Calu3 (cell line): ENCODE results near the gene COPB1. TPM values are rescaled to one million over a fixed set of nuclear protein-coding genes. Genes with fewer than 3 reads are reported as not detected.

Source experiments
- BruUV-seq: library from RNA; stranded (reverse); fragments of 400-500 nt; replicated peaks from 2 replicates; lab custom pipeline; 2021; lab: Mats Ljungman, UMichigan
- CTCF ChIA-PET: fragments of 300-600 bp; sonication (Branson Sonifier 250); formaldehyde crosslinking; loops from one replicate; lab custom pipeline; 2022; ENCODE audit warnings: antibody characterized with exemption; lab: Charles Lee
- DNase-seq: peaks from one replicate; pipeline ENCODE4 v3.0.0; 2022
- H3K27ac Mint-ChIP-seq: one replicate; pipeline ENCODE4 v1.8.0; 2022; ENCODE audit warnings: mixed read lengths; ENCODE audit not compliant: unreplicated experiment
- H3K27me3 Mint-ChIP-seq: one replicate; pipeline ENCODE4 v1.8.0; 2022; ENCODE audit warnings: mixed read lengths; ENCODE audit not compliant: unreplicated experiment
- H3K36me3 Mint-ChIP-seq: one replicate; pipeline ENCODE4 v1.8.0; 2022; ENCODE audit warnings: mild to moderate bottlenecking, moderate library complexity, mixed read lengths; ENCODE audit not compliant: insufficient read depth, unreplicated experiment
- H3K4me1 Mint-ChIP-seq: one replicate; pipeline ENCODE4 v1.8.0; 2022; ENCODE audit warnings: mild to moderate bottlenecking, low read depth, mixed read lengths; ENCODE audit not compliant: unreplicated experiment
- H3K4me3 Mint-ChIP-seq: one replicate; pipeline ENCODE4 v1.8.0; 2022; ENCODE audit warnings: mild to moderate bottlenecking, low read depth, moderate library complexity, mixed read lengths; ENCODE audit not compliant: unreplicated experiment
- H3K9me3 Mint-ChIP-seq: one replicate; pipeline ENCODE4 v1.8.0; 2022; ENCODE audit warnings: low read depth, mixed read lengths; ENCODE audit not compliant: unreplicated experiment
- CTCF ChIP-seq: fragments of 200-600 bp; IDR thresholded peaks from one replicate; pipeline ENCODE4 v1.8.0; 2022; ENCODE audit warnings: antibody characterized with exemption; ENCODE audit not compliant: unreplicated experiment
- intact Hi-C: fragments of 100-400 bp; cut with micrococcal nuclease; formaldehyde crosslinking; loops from one replicate; pipeline ENCODE4 v1.10.0; 2022; ENCODE audit not compliant: unreplicated experiment
- total RNA-seq: library from RNA; stranded (reverse); gene quantifications from 2 replicates; pipeline ENCODE4 v1.2.3, GENCODE V29; 2022

COPB1 gene
- total RNA-seq, 1 experiment from 2014 or later: 95.5 TPM

- TF ChIP-seq CTCF: no peak
- Mint-ChIP-seq H3K4me3 (peak overlapping the region; percentile 79), H3K9me3 (no peaks in the 10 kb centered on the region), H3K36me3 (peaks cover 60% of the 10 kb centered on the region), H3K27me3 (no peaks in the 10 kb centered on the region), H3K4me1 (no peaks in the 10 kb centered on the region), H3K27ac (peak overlapping the region; percentile 67)
- peak; percentile 56 for DNase-seq
- CTCF ChIA-PET: interaction anchor here (0.6 to 1.6 kb wide), 4 partner anchors 9 to 144 kb away, joined by 3 to 5 read pairs (median 3); no protein-coding TSS in a partner anchor
- intact Hi-C loops: no loop called here
- no TSS peak for BruUV-seq
Measured at GRCh38 chr11:14500181-14500651, 605 bp upstream of the COPB1 start.

GRCh38 chr11:14499178-14499559 is 442 bp downstream of the COPB1 start:
- BruUV-seq: no TSS peak
- intact Hi-C loops: no loop called here
- peak; percentile 11 for DNase-seq
- CTCF ChIA-PET: interaction anchor here (1.6 kb wide), 1 partner anchor 44 kb away, joined by 3 read pairs; no protein-coding TSS in a partner anchor
- no peak for TF ChIP-seq CTCF
- Mint-ChIP-seq H3K9me3 (no peaks in the 10 kb centered on the region), H3K4me3 (peak overlapping the region; percentile 79), H3K27ac (peak overlapping the region; percentile 67), H3K36me3 (peaks cover 62% of the 10 kb centered on the region), H3K4me1 (no peaks in the 10 kb centered on the region), H3K27me3 (no peaks in the 10 kb centered on the region)

GRCh38 chr11:14480716-14481115 is 18.9 kb downstream of the COPB1 start:
- intact Hi-C loops: no loop called here
- Mint-ChIP-seq H3K9me3 (no peaks in the 10 kb centered on the region), H3K36me3 (peaks cover 53% of the 10 kb centered on the region), H3K4me3 (no peak overlapping the region), H3K27ac (peak overlapping the region; percentile 30), H3K4me1 (no peaks in the 10 kb centered on the region), H3K27me3 (no peaks in the 10 kb centered on the region)
- DNase-seq: no peak
- TF ChIP-seq CTCF: no peak
- BruUV-seq: no TSS peak
- CTCF ChIA-PET: no interaction called here

- H3K9me3 Mint-ChIP-seq: no peaks in the 10 kb centered on the region
- TF ChIP-seq CTCF: no peak
- no peak overlapping the region for H3K4me3 Mint-ChIP-seq
- no peaks in the 10 kb centered on the region for H3K27me3 Mint-ChIP-seq
- DNase-seq: no peak
- intact Hi-C loops: no loop called here
- BruUV-seq: no TSS peak
- peaks cover 50% of the 10 kb centered on the region for H3K36me3 Mint-ChIP-seq
- H3K4me1 Mint-ChIP-seq: peaks cover 5% of the 10 kb centered on the region
- H3K27ac Mint-ChIP-seq: peak overlapping the region; percentile 22
- CTCF ChIA-PET: no interaction called here
Measured at GRCh38 chr11:14471127-14471526, 28.5 kb downstream of the COPB1 start.
